ENCODE data around the gene STX16. TPM values are rescaled to one million over a fixed set of nuclear protein-coding genes. Genes with fewer than 3 reads are reported as not detected.

Gene STX16
- total and polyA plus RNA-seq, 9 of the 15 experiments (the other 6 are each of a cell fraction or from before 2014, with no cell fraction given), result 4.4 to 43.5 (median 14.7) TPM

DNA sequence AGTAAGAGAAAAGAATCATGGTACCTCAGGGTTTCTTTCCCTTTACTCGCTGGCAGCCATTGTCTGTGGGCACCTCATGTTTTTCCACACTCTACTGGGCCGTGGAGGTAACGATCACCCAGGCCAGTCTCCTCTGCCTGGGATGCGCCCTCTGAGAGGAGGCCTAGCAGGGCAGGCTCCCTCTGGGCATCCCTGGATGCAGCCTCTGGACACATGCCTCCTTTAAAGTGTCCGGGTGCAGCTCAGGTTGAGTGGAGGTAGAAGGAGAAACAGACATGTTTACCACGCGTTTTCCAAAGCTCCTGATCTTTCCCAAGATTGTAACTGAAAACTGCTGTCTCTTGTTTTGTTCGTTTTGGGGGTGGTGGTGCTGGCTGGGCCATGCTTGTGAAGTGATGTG, 27.7 kb downstream of the STX16 start (continued):
- TF ChIP-seq HDAC6 (IDR thresholded peaks at IDR 0.05; ENCODE audit: low read depth, low read length), result no peak
- TF ChIP-seq ESRRA (IDR thresholded peaks at IDR 0.05; ENCODE audit: borderline replicate concordance, low read depth), result no peak
- no peak for TF ChIP-seq HINFP (tag; conservative IDR thresholded peaks at IDR 0.05; ENCODE audit: low read depth)
- TF ChIP-seq, protein P1, sequence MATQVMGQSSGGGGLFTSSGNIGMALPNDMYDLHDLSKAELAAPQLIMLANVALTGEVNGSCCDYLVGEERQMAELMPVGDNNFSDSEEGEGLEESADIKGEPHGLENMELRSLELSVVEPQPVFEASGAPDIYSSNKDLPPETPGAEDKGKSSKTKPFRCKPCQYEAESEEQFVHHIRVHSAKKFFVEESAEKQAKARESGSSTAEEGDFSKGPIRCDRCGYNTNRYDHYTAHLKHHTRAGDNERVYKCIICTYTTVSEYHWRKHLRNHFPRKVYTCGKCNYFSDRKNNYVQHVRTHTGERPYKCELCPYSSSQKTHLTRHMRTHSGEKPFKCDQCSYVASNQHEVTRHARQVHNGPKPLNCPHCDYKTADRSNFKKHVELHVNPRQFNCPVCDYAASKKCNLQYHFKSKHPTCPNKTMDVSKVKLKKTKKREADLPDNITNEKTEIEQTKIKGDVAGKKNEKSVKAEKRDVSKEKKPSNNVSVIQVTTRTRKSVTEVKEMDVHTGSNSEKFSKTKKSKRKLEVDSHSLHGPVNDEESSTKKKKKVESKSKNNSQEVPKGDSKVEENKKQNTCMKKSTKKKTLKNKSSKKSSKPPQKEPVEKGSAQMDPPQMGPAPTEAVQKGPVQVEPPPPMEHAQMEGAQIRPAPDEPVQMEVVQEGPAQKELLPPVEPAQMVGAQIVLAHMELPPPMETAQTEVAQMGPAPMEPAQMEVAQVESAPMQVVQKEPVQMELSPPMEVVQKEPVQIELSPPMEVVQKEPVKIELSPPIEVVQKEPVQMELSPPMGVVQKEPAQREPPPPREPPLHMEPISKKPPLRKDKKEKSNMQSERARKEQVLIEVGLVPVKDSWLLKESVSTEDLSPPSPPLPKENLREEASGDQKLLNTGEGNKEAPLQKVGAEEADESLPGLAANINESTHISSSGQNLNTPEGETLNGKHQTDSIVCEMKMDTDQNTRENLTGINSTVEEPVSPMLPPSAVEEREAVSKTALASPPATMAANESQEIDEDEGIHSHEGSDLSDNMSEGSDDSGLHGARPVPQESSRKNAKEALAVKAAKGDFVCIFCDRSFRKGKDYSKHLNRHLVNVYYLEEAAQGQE (IDR thresholded peaks at IDR 0.05; ENCODE audit: borderline replicate concordance), result no peak
- TF ChIP-seq, protein P1 (CRISPR knock-in tag; IDR thresholded peaks at IDR 0.05; ENCODE audit: low read depth), result no peak
- no peak for TF ChIP-seq ZNF41 (CRISPR knock-in tag; conservative IDR thresholded peaks at IDR 0.05)
- no peak for TF ChIP-seq BCL6 (CRISPR knock-in tag; IDR thresholded peaks at IDR 0.05)
